Skin epidermis (tissue), 12 donors: ENCODE data around the gene ORMDL1.

Source experiments
- H3K27ac ChIP-seq, 21 experiments: fragments of 200-600 bp; sonication (generic) in 11 of 21; one replicate each; pipeline ENCODE4 v1.5.0; 2020; ENCODE audit warnings: mild to moderate bottlenecking in 3 of 21, inconsistent platforms in 2 of 21, moderate library complexity in 2 of 21
- H3K4me3 ChIP-seq, 7 experiments: fragments of 200-600 bp; sonication (generic) in 2 of 7; one replicate each; pipeline ENCODE4 v1.5.0; 2020; ENCODE audit warnings: inconsistent platforms in 2 of 7, mild to moderate bottlenecking in 2 of 7, moderate library complexity in 1 of 7

The ORMDL1 gene

DNA sequence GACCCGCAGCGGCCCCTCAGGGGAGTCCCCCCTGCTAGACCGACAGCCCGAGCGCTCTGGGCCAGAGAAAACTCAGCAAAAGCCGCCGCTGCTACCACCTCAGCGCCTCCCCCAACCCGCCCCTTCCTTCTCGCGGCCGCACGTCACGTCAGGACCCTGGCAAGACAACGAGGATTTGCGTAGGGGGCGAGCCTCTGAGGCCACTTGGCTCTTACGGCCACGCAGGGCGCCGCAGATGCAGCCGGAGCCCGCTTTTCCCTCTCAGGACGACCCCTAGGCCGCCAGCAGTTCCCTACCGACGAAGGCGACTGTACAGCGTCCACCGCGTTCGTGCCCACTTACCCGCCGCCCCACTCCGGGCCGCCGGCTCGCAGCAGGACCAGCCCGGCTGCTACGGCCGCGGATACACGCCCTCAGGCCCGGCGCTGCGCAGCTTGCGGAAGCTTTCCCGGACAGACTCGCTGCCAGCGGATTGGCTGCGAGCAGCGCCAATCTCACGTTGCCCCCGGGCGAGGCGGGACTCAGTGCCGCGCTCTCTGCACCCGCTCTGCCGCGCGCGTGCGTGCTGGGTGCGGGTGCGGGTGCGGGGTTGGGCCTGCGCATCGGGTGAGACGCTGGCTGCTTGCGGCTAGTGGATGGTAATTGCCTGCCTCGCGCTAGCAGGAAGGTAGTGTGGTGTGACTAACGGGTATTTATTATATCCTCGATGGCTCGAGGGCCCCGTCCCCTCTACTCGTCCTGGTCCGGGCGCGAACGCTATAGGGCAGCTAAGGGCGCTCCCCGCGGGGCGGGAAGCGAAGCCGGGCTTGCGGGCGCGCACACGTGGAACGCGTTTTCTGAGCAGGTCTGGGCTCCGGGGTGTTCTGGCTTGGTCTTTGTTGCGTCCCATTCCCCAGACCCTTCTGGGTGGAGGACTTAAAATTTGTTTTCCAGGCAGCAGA is at the start of gene ORMDL1, which contains the start of gene PMS1:
Gene ORMDL1 (minus strand): TSS at position 413 of the 941 bp plus-strand sequence. CDS start 1,744 bp downstream, outside the sequence.
Gene PMS1 (plus strand): TSS at position 524 of the 941 bp plus-strand sequence. CDS start 7,360 bp downstream, outside the sequence.
- H3K27ac ChIP-seq = peak within 1 kb of the TSS; percentile 78 to 98 (median 94)
- H3K4me3 ChIP-seq = peak within 1 kb of the TSS; percentile 72 to 91 (median 87)

GRCh38 chr2:189830510-189830909 is 46.4 kb upstream of the ORMDL1 start:
- H3K27ac ChIP-seq = no peak overlapping the region
- H3K4me3 ChIP-seq = no peak overlapping the region

DNA sequence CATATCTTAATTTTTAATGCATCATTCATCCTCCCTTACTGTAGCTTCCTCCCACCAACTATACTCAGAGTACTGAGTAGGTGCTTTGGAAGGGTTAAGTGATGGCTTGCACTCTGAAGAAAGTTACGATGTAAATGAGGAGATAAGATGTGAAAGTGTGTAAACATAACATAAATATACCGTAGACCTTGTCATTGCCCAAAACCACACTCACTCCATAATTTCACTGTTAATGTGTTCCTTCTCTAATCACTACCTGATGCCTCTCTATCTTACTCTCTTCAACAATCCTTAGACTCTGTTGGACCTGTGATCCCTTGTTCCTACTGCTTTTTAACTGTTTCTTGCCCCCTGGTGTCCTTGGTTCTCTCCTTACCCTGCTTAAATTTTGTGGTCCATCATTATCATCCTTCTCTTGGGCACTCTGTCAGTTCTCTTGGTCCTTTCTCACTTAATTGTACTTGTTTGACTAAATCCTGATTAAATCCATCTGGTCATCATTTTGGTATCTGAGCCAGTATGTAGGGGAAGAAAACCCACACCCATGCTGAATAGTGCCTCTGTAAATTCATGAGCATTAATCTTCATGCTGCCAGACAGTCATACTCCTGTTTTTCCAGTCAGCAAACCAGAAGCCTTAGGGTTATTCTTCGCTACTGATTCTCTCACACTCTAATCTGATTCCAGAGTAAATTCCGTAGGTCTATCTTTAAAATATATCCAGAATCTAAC is 45.1 kb upstream of the ORMDL1 start:
- Histone ChIP-seq H3K27ac (no peak overlapping the region), H3K4me3 (no peak overlapping the region)

DNA sequence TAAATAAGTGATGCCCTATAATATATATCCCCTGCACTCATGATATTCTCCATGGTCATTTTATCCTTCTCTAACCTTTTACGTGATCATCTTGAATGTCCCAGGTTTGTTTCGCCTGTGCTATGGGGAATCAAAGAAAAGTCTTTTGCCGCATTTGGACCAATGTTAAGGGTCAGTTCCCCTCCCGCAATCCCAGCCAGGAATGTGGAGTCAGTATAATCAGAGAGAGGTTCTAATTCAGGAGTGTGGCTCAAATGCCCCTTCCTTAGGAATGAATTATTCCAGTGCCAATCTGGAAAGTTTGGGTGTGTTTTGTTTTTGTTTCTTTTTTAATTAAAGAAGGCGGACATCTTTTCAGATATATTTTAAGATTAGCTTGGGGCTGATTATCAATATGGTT is 41.9 kb upstream of the ORMDL1 start:
- H3K27ac ChIP-seq = no peak overlapping the region
- H3K4me3 ChIP-seq = no peak overlapping the region

GRCh38 chr2:189824694-189825396 is 40.7 kb upstream of the ORMDL1 start:
- Histone ChIP-seq H3K4me3 (no peak overlapping the region), H3K27ac (no peak overlapping the region)

GRCh38 chr2:189821953-189822748 is 38.0 kb upstream of the ORMDL1 start:
- Histone ChIP-seq H3K4me3 (no peak overlapping the region), H3K27ac (no peak overlapping the region)

GRCh38 chr2:189819297-189819704 is 35.2 kb upstream of the ORMDL1 start:
- H3K4me3 ChIP-seq = no peak overlapping the region
- H3K27ac ChIP-seq = no peak overlapping the region

DNA sequence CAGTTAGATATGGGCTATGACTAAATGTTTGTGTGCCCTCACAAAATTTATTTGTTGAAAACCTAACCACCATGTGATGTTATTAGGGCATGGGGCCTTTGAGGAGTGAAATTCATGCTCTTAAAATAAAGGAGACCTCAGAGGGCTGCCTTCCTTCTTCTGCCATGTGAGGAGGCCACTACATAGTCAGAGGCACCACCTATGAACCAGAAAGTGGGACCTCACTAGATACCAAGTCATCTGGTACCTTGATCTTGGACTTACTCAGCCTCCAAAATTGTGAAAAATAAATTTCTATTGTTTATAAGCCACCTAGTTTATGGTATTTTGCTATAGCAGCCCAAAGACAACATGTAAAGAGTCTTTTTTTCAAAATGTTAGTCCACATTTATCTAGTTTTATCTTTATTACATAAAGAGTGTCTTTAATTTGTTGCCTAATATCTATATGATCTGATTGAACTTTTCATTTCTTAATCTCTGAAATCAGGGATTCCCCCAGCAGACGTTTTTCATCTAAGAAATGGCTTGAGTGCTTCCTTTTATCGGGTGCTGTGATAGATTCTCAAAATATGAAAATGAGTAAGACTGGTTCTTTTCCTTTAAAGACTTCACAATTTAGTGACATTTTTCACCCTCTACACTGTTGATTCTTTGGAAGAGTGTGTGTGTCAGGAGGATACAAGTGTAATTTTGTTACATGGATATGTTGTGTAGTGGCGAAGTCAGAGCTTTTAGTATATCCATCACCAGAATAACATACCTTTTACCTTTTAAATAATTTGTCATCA is 34.3 kb upstream of the ORMDL1 start:
- no peak overlapping the region for H3K4me3 ChIP-seq
- no peak overlapping the region for H3K27ac ChIP-seq

DNA sequence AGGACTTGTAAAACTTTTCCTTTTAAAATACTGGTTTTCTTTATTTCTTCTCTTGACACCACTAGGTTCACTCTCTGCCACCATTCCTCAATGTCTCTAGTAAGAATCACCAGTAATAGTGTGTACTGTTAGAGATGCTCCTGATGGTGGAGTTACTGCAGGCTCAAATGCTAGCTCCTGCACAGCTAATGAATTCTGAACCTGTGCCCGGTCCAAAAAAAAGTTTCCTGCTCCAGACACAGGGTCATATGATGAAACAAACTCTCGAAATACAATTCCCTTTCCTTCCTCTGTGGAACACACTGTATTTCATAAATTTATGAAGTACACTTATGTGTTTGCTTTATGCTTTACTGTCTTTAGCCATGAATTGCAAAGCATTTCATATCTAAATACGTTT is 19.3 kb upstream of the ORMDL1 start:
- H3K4me3 ChIP-seq = no peak overlapping the region

GRCh38 chr2:189802396-189802912 is 18.3 kb upstream of the ORMDL1 start:
- Histone ChIP-seq H3K4me3 (no peak overlapping the region), H3K27ac (no peak overlapping the region)

More for the DNA sequence above, 19.3 kb upstream of the ORMDL1 start:
- no peak overlapping the region for H3K27ac ChIP-seq

DNA sequence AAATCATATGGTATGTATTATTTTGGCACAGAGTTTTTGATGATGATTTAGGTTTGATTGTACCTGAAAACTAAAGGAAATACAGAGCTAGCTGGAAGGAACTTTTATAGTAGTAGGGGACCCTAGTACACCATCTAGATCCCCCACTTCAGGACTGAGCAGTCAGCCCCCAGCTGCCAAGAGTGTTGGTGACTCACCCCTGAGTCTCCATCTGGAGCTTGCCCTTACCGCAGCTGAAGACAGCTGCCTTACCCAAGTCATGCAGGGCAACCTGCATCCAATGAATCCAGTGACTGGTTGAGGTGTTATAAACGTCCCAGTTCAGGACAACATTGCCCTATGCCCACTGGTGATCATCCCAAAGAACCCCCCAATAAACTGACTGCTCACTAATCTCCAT is 15.4 kb upstream of the ORMDL1 start:
- no peak overlapping the region for H3K4me3 ChIP-seq
- H3K27ac ChIP-seq = peak overlapping the region in 1 of 21 experiments; percentile 17

GRCh38 chr2:189799030-189799331 is 14.8 kb upstream of the ORMDL1 start:
- H3K27ac ChIP-seq = no peak overlapping the region

DNA sequence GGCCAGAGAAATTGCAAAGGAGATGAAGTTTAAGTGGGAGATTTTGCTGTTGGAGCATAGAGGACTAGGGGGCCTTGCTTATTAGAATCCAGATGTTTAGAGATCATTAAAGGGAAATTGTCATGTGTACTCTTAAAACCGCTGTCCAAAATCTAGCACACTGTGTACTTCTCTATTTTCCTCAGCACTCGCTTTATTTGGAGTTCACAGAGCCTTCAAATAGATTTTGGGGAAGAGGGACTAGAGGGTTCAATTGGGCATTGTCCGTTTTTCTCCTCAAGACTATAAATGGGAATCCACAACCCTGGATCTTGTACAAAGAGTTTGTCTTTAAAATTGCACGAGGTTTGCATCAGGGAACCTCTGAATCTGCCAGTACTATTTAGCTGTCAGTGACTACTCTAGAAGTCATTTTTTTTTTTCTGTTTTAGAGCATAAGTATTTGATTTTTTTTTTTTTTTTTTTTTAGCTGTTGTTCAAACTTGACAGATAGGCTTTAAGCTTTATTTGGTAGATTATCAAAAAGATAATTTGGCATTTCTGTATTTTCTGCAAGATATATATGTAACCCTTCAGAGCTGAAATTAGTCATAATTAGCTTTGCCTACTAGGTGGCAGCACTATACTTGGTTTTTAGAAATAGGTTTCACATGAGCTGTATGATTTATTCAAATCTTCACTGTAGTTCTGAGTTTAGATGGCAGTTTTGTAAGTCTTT is 14.3 kb upstream of the ORMDL1 start:
- Histone ChIP-seq H3K4me3 (no peak overlapping the region), H3K27ac (no peak overlapping the region)

More at GRCh38 chr2:189799030-189799331, 14.8 kb upstream of the ORMDL1 start:
- no peak overlapping the region for H3K4me3 ChIP-seq

- Histone ChIP-seq H3K27ac (no peak overlapping the region), H3K4me3 (no peak overlapping the region)
Measured at GRCh38 chr2:189797902-189798301, 13.8 kb upstream of the ORMDL1 start.

DNA sequence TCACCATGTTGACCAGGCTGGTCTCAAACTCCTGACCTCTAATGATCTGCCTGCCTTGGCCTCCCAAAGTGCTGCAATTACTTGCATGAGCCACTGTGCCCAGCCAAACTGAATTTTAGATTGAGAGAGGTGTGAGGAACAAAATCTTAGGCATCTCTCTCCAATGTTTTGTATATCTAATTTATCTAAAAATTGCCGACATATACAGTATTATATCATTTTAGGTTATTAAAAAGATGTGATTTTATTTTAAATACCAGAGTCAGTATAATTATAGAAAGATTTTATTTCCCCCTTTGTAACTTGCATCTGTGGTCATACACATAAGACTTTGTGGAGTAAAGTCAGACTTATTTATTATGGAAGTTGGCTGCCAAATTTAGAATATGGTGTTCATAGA is 10.2 kb upstream of the ORMDL1 start:
- H3K4me3 ChIP-seq = no peak overlapping the region
- H3K27ac ChIP-seq = no peak overlapping the region

- Histone ChIP-seq H3K27ac (peak overlapping the region in 3 of 21 experiments; percentile 20 to 56 (median 32)), H3K4me3 (no peak overlapping the region)
Measured at GRCh38 chr2:189791338-189792042, 7.4 kb upstream of the ORMDL1 start.

DNA sequence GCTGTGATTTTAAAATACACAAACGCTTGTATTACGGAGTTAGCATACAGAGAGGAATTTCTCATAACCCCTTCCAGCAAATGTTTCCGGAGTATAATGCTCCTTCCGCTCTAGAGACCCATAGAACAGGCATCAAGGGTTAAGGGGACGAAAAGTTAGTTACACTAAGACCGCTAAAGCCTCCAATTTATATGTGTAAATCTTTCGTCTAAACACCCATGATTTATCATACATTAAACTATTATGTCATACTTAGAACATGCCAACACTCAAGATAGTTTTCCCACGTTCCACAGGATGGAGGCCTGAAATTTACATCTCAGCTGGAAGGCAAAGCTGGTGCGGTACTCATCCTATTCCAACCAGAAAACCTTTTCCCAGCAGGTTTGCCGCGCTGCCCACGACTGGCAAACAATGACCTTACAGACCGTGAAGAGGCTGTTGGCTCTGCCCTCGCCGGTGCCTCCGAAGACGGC is 650 bp downstream of the ORMDL1 start:
- peak overlapping the region; percentile 78 to 98 (median 94) for H3K27ac ChIP-seq

More for the DNA sequence above, 650 bp downstream of the ORMDL1 start:
- peak overlapping the region; percentile 72 to 91 (median 87) for H3K4me3 ChIP-seq
